Measurements from ENCODE around the gene SEPTIN7.

- TF ChIP-seq EZH2phosphoT487 (IDR thresholded peaks at IDR 0.05; ENCODE audit: insufficient read depth, low read depth) (no peak), EZH2 (IDR thresholded peaks at IDR 0.05; ENCODE audit: insufficient read depth, poor library complexity, severe bottlenecking) (no peak)
These were observed 18.9 kb upstream of the SEPTIN7 start for GRCh38 chr7:35781767-35782515.

All from GM23248 (cell line).